ENCODE measurements around the gene CSPG5. TPM values are rescaled to one million over a fixed set of nuclear protein-coding genes. Genes with fewer than 3 reads are reported as not detected.

Gene CSPG5
- total RNA-seq, 1 donor = 0.10 TPM

DNA sequence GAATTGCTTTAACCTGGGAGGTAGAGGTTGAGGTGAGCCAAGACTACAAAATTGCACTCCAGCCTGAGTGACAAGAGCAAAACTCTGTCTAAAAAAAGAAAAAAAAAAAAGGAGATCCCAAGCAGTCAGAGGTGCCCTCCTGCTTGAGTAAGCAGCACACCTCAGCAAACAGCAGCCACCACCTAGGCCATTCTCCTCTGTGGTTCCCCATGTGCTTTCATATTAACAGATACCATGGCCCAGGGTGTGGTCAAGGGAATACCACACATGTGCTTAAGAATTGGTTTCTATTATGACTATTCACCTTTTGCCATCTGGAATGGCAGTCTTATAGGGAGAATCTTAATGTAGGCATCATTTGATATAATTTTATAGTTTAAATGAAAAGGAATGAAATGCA lies 24.7 kb upstream of the CSPG5 start:
- Histone ChIP-seq H3K27me3 (ENCODE audit: insufficient read depth, low read length) (no peaks in the 10 kb centered on the region), H3K9me3 (ENCODE audit: low read depth, low read length) (no peaks in the 10 kb centered on the region), H3K4me1 (ENCODE audit: insufficient read depth, low read length) (no peaks in the 10 kb centered on the region), H3K4me3 (ENCODE audit: low read length) (no peak overlapping the region)

DNA sequence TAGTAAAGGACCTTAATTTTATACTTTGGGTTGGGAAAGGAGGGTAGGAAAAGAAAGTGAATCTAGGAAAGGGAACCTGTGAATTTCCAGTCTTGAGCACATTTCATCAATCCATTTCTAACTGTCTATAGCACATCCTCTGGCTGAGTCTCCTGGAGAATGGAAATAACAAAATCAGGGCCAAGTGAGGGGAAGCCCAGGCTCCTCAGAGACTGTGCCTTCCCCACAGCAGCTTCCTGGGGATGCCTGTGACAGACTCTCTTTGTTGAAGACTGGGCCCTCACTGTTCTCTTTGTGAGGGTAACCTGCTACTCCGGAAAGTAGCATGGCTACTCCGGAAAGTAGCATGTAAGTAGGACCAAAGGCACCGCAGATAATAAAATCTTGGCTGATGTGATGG lies 22.6 kb upstream of the CSPG5 start:
- Histone ChIP-seq H3K27me3 (ENCODE audit: insufficient read depth, low read length) (no peaks in the 10 kb centered on the region), H3K4me3 (ENCODE audit: low read length) (no peak overlapping the region), H3K9me3 (ENCODE audit: low read depth, low read length) (no peaks in the 10 kb centered on the region), H3K4me1 (ENCODE audit: insufficient read depth, low read length) (no peaks in the 10 kb centered on the region)

DNA sequence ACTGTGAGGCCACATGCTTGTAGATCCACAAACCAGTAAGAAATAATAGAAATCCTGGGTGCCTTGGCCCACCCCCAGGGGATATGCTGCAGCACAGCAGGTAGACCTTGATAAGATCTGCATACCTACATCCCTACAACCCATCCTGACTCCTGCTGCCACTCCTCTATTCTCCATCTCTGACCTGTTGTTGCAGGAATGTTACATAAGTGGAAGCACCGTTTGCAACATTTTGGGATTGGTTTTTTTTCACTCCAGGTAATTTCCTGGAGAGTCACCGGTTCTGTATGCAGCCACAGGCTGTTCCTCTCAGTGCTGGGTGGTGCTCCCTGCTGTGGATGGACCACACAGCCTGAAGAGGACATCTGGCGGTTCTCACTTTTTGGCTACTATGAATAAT lies 16.1 kb upstream of the CSPG5 start:
- no peaks in the 10 kb centered on the region for H3K27me3 ChIP-seq (ENCODE audit: insufficient read depth, low read length)
- no peak overlapping the region for H3K4me3 ChIP-seq (ENCODE audit: low read length)
- H3K4me1 ChIP-seq (ENCODE audit: insufficient read depth, low read length) = no peaks in the 10 kb centered on the region
- no peaks in the 10 kb centered on the region for H3K9me3 ChIP-seq (ENCODE audit: low read depth, low read length)

DNA sequence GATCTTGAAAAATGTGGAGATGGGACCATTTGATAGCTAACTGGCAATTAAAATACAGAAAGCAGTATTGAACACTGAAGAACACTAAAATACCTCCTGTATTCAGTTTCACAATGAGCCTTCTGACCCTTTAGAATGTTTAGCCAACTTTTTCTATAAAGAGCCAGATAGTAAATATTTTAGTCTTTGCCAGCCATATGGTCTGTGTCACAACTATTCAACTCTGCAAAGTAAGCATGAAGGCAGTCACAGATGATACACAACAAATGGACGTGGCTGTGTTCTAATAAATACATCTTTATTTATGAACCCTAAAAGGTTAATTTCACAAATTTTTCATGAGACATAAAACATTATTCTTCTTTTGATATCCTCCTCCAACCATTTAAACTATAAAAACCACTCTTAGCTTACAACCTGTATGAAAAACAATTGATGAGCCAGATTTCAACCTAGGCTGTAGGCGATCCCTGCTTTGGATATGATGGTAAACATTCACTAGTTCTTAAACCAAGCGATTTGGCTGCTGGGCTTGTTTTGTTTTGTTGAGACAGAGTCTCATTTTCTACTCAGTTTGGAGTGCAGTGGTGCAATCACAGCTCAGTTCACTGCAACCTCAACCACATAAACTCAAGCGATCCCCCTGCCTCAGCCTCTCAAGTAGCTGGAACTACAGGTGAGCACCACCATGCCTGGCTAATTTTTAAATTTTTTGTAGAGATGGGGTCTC lies 13.6 kb upstream of the CSPG5 start:
- H3K27me3 ChIP-seq (ENCODE audit: insufficient read depth, low read length) = no peaks in the 10 kb centered on the region
- H3K4me3 ChIP-seq (ENCODE audit: low read length) = no peak overlapping the region
- no peaks in the 10 kb centered on the region for H3K4me1 ChIP-seq (ENCODE audit: insufficient read depth, low read length)
- no peaks in the 10 kb centered on the region for H3K9me3 ChIP-seq (ENCODE audit: low read depth, low read length)

DNA sequence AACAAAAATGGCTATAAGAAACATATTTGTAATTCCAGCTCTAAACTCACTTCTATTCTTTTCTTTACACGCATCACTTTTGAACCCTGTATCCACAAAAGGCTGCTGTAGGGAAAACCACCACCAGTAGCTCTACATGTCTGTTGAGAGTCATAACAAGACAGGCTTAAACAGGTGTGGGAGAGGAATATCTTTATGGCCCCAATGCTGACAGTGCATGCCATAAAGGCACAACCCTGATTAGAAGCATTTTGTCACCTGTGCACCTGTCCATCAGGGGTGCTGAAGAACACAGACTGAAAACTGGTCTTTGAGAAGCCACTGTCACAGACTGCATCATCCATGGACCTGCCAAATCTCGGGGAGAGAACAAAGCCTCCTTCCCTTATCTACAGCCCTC lies 11.6 kb upstream of the CSPG5 start:
- Histone ChIP-seq H3K4me3 (ENCODE audit: low read length) (no peak overlapping the region), H3K27me3 (ENCODE audit: insufficient read depth, low read length) (no peaks in the 10 kb centered on the region), H3K4me1 (ENCODE audit: insufficient read depth, low read length) (no peaks in the 10 kb centered on the region), H3K9me3 (ENCODE audit: low read depth, low read length) (no peaks in the 10 kb centered on the region)

DNA sequence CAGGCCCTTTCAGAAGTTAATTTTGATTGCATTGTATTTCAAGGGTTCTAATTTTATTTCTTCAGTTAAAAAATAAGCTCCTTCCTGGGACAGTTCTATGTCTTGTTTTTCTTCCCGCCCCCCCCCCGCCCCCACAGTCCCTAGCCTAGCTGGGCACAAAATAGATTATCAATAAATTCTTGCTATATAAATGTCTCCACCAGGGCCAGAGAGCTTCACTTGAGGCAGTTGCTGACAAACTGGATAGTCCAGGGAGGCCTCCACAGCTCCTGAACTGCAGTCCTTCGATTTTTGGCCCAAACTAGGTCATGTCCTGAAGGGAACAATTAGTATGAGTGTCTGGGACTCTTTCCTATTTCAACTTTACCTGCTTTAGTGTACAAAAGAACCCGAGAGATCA lies 9.9 kb upstream of the CSPG5 start:
- Histone ChIP-seq H3K9me3 (ENCODE audit: low read depth, low read length) (no peaks in the 10 kb centered on the region), H3K27me3 (ENCODE audit: insufficient read depth, low read length) (no peaks in the 10 kb centered on the region), H3K4me1 (ENCODE audit: insufficient read depth, low read length) (no peaks in the 10 kb centered on the region), H3K4me3 (ENCODE audit: low read length) (no peak overlapping the region)

DNA sequence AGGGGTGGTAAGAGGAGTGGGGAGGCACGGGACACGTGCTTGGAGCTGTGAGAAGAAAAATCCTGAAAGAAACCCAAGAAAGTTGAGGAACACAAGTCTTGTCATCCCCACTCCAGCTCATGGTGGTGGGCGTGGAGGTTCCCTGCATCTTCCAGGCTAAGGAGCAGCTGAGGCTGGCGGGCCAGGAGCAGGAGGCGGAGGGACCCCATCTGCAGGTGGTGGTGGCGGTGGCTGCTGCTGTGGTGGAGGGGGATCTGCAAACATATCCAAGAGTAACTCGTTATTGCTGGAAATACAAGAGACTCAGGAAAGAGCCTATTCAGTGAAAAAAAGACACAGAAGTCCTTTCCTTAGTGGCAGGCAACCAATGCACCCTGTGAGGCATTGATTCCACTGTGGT lies 9.4 kb upstream of the CSPG5 start:
- no peaks in the 10 kb centered on the region for H3K9me3 ChIP-seq (ENCODE audit: low read depth, low read length)

DNA sequence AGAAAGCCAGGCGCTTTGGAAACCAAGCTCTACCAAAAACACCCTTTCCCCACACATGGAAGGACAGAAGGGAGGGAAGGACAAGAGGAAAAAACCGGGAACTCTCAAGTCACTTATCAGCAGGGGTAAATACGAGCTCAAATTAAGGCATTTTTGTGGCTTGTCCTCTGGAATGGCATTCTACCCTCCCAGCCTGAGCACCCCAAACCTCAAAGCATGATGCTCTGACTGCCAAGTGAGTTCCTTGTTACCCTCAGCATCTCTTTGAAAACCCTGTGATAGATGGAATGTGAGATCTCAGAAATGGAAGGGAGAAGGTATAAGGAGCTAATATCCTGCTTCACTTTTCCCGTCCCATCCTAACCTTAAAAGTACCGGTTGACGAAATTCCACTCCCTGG lies 8.1 kb upstream of the CSPG5 start:
- no peaks in the 10 kb centered on the region for H3K27me3 ChIP-seq (ENCODE audit: insufficient read depth, low read length)
- H3K4me1 ChIP-seq (ENCODE audit: insufficient read depth, low read length) = no peaks in the 10 kb centered on the region
- H3K4me3 ChIP-seq (ENCODE audit: low read length) = no peak overlapping the region
- H3K9me3 ChIP-seq (ENCODE audit: low read depth, low read length) = no peaks in the 10 kb centered on the region

More for the DNA sequence above, 9.4 kb upstream of the CSPG5 start:
- no peaks in the 10 kb centered on the region for H3K4me1 ChIP-seq (ENCODE audit: insufficient read depth, low read length)
- no peak overlapping the region for H3K4me3 ChIP-seq (ENCODE audit: low read length)
- H3K27me3 ChIP-seq (ENCODE audit: insufficient read depth, low read length) = no peaks in the 10 kb centered on the region

DNA sequence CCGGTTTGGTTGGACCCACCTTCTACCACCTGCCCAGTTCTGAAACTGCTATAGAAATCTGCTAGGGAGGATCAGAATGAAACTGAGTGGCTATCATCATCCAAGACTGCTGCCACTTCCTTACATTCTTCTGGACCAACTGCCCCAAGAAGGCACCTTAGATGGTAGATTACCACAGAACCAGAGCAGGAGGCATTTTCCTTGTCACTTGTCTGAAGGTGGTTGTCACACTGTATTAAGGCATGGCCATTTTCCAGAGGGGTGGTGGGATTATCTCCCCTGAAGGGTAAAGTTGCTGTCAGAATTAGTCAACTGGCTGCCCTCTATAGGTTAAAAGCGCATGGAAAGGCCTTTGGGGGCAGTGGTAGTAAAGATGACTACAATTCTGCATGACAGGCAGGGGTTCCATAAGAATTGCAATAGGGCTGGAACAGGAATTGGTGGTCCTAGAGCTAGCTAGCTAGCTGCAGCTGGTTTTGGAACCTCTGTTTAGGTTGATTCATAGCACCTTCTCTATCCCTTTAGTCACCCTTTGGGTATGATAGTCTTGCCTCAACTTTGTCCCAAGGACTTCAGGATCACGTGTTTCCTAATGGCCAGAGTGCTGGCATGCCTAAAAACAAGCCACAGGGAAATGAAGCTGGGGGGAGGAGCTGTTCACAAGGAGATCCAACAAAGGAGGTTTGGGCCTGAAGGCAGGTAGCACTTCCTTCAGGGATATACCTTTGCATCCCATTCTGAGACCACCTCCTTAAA lies 4.8 kb upstream of the CSPG5 start:
- Histone ChIP-seq H3K4me1 (ENCODE audit: insufficient read depth, low read length) (peaks cover 6% of the 10 kb centered on the region), H3K9me3 (ENCODE audit: low read depth, low read length) (no peaks in the 10 kb centered on the region), H3K4me3 (ENCODE audit: low read length) (no peak overlapping the region), H3K27me3 (ENCODE audit: insufficient read depth, low read length) (peaks cover 19% of the 10 kb centered on the region)

DNA sequence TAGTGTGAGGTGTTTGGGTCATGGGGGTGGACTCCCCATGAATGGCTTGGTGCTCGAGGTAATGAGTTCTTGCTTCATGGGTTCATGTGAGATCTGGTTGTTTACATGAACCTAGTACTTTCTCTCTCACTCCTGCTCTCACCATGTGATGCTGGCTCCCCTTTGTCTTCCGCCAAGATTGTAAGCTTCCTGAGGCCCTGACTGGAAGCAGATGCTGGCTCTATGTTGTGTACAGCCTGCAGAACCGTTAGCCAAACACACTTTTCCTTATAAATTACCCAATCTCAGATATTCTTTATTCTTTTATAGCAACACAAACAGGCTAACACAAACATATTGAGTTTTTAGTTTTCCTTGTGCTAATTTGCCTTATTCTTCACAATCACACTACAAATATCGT lies 3.2 kb upstream of the CSPG5 start:
- Histone ChIP-seq H3K4me1 (ENCODE audit: insufficient read depth, low read length) (peaks cover 13% of the 10 kb centered on the region), H3K9me3 (ENCODE audit: low read depth, low read length) (no peaks in the 10 kb centered on the region), H3K27me3 (ENCODE audit: insufficient read depth, low read length) (peaks cover 27% of the 10 kb centered on the region), H3K4me3 (ENCODE audit: low read length) (no peak overlapping the region)

DNA sequence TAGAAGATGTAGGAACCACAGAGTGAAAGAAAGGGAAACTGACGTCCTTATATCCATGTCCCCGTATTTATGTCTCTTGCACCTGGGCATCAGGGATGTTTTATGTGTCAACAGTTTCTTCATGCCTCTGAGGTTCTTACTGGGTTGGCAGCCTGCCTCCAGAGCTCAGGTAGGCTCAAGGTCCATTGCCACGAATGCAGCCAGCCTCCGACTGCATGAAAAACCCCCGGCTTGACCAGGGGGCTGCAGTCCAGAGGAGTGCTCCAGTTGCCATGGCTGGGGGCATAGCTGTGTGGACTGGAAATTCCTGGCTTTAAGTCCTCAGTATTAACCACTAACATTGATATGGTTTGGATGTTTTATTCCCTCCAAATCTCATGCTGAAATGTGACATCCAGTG lies 2.8 kb upstream of the CSPG5 start:
- H3K4me1 ChIP-seq (ENCODE audit: insufficient read depth, low read length) = peaks cover 13% of the 10 kb centered on the region
- H3K9me3 ChIP-seq (ENCODE audit: low read depth, low read length) = no peaks in the 10 kb centered on the region
- no peak overlapping the region for H3K4me3 ChIP-seq (ENCODE audit: low read length)
- peaks cover 31% of the 10 kb centered on the region for H3K27me3 ChIP-seq (ENCODE audit: insufficient read depth, low read length)

DNA sequence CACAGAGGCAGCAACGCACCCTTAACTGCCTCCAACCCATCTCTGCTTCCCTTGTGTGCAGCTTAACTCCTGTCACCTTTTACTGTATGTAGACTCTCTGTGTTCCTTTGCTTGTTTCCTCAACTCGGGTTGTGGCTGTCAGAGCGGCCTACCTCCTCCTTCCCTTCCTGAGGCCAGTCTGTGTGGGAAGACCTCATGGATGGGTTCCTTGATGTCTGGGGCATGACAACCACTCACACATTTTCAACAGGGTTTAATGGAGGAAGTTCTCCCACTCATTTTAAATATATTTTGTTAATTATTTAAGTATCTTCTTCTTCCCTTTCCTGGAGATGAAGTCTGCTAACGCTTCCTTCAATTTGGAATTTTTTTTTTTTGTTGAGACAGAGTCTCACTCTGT lies 1.8 kb upstream of the CSPG5 start:
- Histone ChIP-seq H3K27me3 (ENCODE audit: insufficient read depth, low read length) (peaks cover 32% of the 10 kb centered on the region), H3K9me3 (ENCODE audit: low read depth, low read length) (no peaks in the 10 kb centered on the region), H3K4me1 (ENCODE audit: insufficient read depth, low read length) (peaks cover 13% of the 10 kb centered on the region), H3K4me3 (ENCODE audit: low read length) (no peak overlapping the region)

DNA sequence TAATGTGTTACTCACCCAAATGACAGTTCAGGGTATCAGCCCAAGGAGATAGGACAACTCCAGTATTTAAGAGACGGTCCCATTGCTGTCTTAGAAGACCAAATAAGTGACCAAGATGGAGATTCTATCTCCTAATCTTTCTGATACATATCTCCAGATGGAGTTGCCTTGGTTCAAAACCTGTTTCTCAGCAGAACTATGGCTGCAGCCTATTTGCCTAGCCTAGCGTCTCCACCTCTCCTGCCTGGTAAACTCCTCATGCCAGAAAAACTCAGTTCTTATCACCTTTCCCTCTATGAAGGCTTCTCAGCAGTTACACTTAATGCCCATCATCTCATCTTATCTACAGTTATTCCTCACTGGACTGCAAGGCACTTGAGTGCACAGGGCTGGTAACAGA lies 1.2 kb upstream of the CSPG5 start:
- H3K9me3 ChIP-seq (ENCODE audit: low read depth, low read length) = no peaks in the 10 kb centered on the region
- peaks cover 35% of the 10 kb centered on the region for H3K27me3 ChIP-seq (ENCODE audit: insufficient read depth, low read length)
- peaks cover 13% of the 10 kb centered on the region for H3K4me1 ChIP-seq (ENCODE audit: insufficient read depth, low read length)
- no peak overlapping the region for H3K4me3 ChIP-seq (ENCODE audit: low read length)

DNA sequence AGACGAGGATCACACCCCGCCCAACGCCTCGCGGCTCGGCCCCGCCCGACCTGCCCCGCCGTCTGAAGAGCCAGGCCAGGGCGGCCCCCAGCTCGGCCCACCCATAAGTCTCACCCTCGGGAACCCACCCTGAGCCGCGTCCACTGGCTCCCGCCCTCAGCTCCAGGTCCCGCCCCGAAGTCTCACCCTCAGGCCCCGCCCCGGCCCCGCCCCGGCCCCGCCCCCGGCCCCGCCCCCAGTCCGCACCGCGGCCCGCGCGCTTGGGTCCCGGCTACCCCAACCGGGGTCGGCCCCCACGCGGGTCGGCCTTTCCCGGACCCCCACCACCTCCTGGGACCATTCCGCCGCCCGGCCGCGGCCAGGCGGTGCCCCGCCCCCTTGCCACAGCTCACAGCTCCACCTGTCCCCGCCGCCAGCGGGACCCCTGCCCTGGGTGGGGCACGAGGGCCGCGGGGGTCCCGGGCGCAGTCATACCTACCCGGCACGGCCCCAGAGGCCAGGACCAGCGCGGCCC lies 489 bp downstream of the CSPG5 start:
- Histone ChIP-seq H3K9me3 (ENCODE audit: low read depth, low read length) (no peaks in the 10 kb centered on the region), H3K27me3 (ENCODE audit: insufficient read depth, low read length) (peaks cover 35% of the 10 kb centered on the region), H3K4me3 (ENCODE audit: low read length) (peak overlapping the region; percentile 36), H3K4me1 (ENCODE audit: insufficient read depth, low read length) (peaks cover 13% of the 10 kb centered on the region)

DNA sequence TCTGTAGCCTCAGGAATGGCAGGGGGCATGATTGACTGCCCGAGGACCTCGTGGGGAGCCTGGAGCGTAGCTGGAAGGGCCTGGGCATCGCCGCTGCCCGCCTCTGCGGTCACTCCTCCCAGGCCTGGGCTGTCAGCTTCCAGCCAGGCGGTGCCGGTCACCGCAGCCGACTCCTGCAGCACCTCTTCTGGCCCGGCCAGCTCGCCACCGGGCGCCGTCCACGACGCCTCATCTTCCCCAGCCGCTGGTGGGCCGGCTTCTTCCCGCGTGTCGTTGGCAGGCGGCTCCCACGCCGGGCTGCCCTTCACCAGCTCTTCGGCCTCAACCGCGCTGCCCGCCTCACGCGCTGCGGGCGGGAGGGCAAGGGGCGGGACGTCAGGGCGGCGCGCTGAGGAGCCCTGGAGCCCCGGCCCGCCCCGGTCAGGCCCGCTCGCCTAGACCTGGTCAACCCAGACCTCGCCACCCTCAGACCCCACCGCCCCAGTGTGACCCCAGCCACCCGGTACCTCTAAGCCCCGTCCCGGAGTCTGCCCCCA lies 1.0 kb downstream of the CSPG5 start:
- Histone ChIP-seq H3K27me3 (ENCODE audit: insufficient read depth, low read length) (peaks cover 35% of the 10 kb centered on the region), H3K4me3 (ENCODE audit: low read length) (peak overlapping the region; percentile 8), H3K4me1 (ENCODE audit: insufficient read depth, low read length) (peaks cover 13% of the 10 kb centered on the region), H3K9me3 (ENCODE audit: low read depth, low read length) (no peaks in the 10 kb centered on the region)
